Fibroblast of villous mesenchyme (primary cell): ENCODE results near the gene ATXN7. TPM values are rescaled to one million over a fixed set of nuclear protein-coding genes. Genes with fewer than 3 reads are reported as not detected.

Experiments used
- DNase-seq: peaks from one replicate; pipeline ENCODE4 v3.0.0-alpha.2; 2010; ENCODE audit warnings: low read depth
- H3K4me3 ChIP-seq: 2 replicates; pipeline ENCODE4 v1.5.1; 2011; ENCODE audit warnings: low read depth, mild to moderate bottlenecking, low read length
- CTCF ChIP-seq: IDR thresholded peaks from 2 replicates; pipeline ENCODE4 v1.5.1; 2012; ENCODE audit warnings: low read depth, mild to moderate bottlenecking, low read length; ENCODE audit not compliant: insufficient read depth
- total RNA-seq: library from RNA; depleted of rRNA; stranded (reverse); fragments of >200 nt; gene quantifications from 2 replicates; pipeline ENCODE4 v1.2.3, GENCODE V29; 2012

Gene ATXN7
- total RNA-seq, 1 donor = 14.7 TPM

GRCh38 chr3:63910891-63911290 is 47.2 kb downstream of the ATXN7 start:
- peak overlapping the region; percentile 74 for H3K4me3 ChIP-seq
- TF ChIP-seq CTCF = no peak
- no peak for DNase-seq

GRCh38 chr3:63911509-63911872 is 47.8 kb downstream of the ATXN7 start:
- DNase-seq = peak; percentile 28
- no peak for TF ChIP-seq CTCF
- H3K4me3 ChIP-seq = peak overlapping the region; percentile 74

GRCh38 chr3:63911873-63912767 is 48.5 kb downstream of the ATXN7 start, which contains the start of gene SCAANT1:
SCAANT1 (minus strand) TSS chr3:63912383.
- TF ChIP-seq CTCF = no peak
- H3K4me3 ChIP-seq = peak within 1 kb of the TSS; percentile 74
- DNase-seq = peak; percentile 93

- DNase-seq = peak; percentile 76
- no peak for TF ChIP-seq CTCF
Observed at GRCh38 chr3:63912768-63913588, 49.3 kb downstream of the ATXN7 start.

GRCh38 chr3:63914312-63914711 is 50.6 kb downstream of the ATXN7 start:
- no peak overlapping the region for H3K4me3 ChIP-seq
- peak; percentile 69 for DNase-seq
- no peak for TF ChIP-seq CTCF

More at GRCh38 chr3:63912768-63913588, 49.3 kb downstream of the ATXN7 start:
- peak overlapping the region; percentile 74 for H3K4me3 ChIP-seq

GRCh38 chr3:63918321-63918720 is 54.7 kb downstream of the ATXN7 start:
- no peak for TF ChIP-seq CTCF
- H3K4me3 ChIP-seq = no peak overlapping the region
- peak; percentile 44 for DNase-seq
